ENCODE data around the gene ANTKMT.

Gene ANTKMT

DNA sequence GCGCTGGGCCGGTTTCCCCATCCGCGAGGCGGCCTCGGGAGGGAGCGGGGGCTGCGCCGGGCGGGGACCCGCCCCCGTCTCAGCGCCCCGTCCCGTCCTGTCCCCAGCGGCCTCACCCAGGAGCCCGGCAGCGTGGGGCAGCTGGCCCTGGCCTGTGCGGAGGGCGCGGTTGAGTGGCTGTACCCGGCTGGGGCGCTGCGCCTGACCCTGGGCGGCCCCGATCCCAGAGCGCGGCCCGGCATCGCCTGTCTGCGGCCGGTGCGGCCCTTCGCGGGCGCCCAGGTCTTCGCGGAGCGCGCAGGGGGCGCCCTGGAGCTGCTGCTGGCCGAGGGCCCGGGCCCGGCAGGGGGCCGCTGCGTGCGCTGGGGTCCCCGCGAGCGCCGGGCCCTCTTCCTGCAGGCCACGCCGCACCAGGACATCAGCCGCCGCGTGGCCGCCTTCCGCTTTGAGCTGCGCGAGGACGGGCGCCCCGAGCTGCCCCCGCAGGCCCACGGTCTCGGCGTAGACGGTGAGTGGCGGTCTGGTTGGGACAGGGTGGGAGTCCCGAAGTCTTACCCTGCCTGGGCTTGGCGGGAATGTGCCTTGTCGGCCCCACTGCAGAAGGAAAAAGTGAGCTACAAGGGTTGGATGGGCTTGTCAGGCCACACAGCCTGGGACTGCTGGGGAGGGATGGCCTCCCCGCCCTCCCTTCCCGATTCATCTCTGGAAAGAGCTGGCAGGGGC is 5.3 kb upstream of the ANTKMT start:
- DNase-seq (ENCODE audit: low read depth), result no peak

DNA sequence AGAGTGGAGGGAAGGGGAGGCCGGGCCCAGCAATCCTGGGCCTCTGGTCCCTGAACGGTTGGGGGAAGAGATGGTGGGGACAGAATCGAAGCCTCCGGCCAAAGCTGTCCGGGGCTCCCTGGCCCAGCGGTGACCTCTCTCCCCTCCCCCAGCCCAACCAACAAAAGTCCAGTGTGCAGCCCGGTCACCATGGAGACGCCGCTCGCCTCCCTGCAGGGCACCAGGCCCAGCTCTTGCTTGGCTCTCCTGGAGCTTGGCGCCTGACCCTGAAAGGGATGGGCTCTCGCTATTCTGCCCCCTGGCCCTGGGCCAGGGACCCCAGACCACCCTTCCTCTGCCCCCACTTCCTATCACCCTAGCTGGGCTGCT is 4.8 kb upstream of the ANTKMT start:
- DNase-seq (ENCODE audit: low read depth), result no peak

- DNase-seq (ENCODE audit: low read depth), result no peak
Measured at GRCh38 chr16:716768-717325, 4.1 kb upstream of the ANTKMT start.

DNA sequence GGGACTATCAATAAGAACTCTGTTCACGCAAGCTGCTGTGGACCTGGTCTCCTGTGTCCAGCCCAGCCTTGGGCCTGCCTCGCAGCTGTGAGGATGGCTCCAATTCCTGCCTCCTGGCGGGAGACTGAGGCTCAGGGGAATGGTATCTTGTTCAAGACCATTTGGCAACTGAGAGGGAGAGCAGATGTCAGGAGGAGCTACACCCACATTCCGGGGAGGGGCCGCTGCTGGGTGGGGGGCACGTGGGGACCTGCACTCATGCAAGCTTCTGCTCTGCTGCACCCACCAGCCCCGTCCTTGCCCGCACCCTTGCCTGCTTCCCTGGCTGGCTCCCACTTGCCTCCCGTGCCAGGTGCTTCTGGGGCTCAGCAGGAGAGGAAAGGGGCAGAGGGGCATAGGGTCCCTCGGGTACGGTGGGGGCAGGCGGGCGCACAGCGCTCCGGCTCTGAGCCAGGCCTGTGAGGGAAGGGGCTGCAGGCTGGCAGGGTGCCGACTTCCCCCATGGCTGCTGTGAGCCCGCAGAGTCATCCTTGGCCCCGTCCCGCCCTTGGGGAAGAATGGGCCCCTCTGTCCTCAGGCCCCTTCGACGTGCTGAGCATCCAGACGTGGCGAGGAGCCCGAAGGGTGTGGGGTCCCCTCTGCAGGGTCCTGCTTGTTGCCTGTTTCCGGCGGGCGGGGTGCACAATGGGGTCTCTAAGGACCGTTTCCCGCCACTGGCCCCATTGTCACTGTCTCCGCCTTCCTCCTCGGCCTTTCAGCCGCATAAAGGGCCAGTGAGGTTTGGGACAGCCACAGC is 3.3 kb upstream of the ANTKMT start:
- DNase-seq (ENCODE audit: low read depth), result no peak

GRCh38 chr16:718389-718788 is 2.6 kb upstream of the ANTKMT start:
- DNase-seq (ENCODE audit: low read depth), result no peak

GRCh38 chr16:718922-719321 is 2.0 kb upstream of the ANTKMT start:
- no peak for DNase-seq (ENCODE audit: low read depth)

GRCh38 chr16:719815-720446 is 1.0 kb upstream of the ANTKMT start:
- DNase-seq (ENCODE audit: low read depth), result no peak

DNA sequence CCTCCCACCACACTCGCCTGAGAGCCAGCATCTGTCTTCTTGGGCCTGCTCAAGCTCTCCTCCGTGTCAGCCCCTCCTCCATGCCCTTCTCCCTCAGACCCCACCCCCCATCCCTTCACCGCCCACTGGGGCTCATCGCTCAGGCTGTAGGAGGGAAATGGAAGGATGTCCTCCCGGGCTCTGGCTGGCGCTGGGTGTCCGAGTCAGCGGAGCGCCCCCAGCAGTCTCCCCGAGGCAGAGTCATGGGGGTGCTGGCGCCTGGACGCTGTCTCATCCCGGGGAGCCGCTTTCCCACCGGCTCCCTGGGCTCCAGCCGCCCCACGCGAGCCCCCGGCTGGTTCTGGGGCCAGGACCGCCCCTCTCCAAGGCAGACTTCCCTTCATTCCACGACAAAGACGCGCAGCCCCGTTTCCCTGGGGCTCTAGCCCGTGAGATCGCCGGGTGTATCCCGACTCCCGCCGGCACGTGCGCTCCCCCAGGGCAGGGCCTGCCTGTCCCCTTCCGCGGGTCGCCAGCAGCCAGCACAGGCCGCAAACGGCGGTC is 428 bp upstream of the ANTKMT start:
- DNase-seq (ENCODE audit: low read depth), result no peak

- no peak for DNase-seq (ENCODE audit: low read depth)
Measured at GRCh38 chr16:721765-722540, 1.0 kb downstream of the ANTKMT start.

GRCh38 chr16:722835-723633 is 2.1 kb downstream of the ANTKMT start:
- DNase-seq (ENCODE audit: low read depth), result no peak

DNA sequence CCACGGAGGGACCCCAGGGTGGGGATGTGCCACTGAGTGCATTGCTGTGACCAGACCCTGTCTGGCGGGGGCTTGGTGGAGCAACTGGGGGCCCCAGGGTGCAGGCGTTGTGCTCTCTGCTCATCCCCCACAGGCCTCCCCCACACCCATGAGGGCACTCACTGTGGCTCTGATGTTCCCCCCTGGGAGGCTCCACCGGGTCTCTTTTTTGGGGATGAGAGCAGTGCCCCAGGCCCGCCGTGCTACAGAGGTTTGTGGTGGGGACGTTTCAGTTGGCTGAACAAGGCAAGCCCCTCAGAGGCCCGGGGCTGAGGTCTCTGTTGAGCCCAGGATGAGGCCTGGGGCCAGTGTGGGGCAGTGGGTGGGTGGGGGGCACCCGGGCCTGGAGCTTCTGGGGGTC is 2.7 kb downstream of the ANTKMT start:
- no peak for DNase-seq (ENCODE audit: low read depth)

DNA sequence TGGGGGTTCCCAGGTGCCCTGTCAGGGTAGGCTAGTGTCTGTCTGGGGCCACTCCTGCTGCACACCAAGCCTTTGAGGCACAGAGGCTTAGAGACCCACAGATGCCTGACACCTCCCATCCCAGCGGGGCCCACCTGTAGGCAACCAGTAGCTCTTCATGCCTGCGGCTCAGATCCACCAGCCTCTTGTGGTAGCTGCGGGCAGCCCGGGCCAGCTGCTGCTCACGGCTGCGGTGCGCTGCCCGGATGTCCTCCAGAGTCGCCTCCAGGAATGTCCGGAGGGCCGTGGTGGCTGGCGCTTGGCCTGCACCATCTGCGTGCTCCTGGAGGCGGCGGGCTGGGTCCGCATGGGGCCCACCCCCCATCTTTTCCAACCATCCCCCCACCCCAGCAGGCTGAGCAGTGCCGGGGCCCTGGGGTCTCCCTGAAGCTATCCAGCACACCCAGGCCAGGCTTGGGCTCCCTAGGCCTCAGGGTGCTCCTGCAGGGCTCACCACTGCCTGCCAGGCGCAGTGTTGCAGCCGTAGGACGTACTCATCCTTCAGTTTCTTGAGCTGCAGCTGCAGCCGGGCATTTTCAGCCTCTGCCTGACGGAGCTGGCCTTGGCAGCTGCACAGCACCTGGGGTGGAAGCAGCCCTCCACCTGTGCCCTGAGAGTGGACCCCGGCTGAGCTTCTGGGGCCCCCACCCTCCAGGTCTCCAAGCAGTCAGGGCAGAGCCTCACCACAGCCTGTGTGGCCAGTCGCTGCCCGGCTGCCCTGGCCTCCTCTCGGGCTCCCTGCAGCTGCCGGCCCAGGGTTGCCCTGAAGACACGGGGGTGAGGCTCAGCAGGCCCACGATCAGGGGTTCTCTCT is 3.5 kb downstream of the ANTKMT start:
- no peak for DNase-seq (ENCODE audit: low read depth)

DNA sequence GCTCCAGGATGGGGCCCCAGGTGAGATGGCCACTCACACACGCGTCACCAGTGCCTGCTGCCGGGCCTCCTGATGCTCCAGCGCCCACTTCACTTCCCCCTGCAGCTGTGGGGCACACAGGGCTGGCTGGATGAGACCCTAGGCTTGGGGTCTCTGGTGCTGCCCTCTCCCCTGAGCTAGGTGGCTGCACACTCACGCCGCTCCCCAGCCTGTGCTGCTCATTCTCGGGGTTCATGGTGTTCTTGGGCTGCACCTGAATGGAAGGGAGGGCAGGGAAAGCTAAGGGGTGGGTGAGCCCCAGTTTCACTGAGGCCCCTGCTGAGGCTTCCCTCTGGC is 4.1 kb downstream of the ANTKMT start:
- DNase-seq (ENCODE audit: low read depth), result no peak

DNA sequence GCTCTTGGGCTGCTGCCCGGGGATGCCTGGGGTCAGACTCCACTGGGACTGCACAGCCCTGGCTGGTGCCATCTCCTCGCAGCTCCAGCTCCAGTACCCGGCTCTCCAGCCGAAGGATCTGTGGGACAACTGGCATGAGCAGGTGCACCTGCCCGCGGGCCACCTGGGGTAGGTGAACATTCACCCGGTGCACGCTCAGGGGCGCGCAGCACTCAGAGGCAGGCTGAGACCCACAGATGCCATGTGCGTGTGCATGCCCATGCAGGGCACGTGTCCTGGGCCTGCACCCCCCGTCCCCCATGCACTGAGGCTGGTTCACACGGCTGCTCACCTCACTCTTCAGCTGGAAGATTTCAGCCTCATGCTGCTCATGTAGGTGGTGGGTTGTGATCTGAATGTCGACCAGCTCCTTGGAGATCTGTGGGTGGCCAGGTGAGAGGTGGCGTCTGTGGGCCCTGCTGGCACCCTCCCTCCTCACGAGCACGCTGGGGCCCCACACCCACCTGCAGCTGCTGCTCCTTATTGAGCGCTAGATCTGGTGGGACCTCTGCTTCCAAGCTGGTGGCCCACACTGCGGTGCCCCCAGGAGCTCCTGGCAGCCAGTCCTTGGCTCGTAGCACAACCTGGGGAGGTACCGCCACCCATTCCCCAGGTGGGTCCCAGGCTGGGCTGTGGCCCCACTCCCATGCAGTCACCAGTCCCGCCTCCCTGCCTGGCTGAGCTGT is 4.7 kb downstream of the ANTKMT start:
- no peak for DNase-seq (ENCODE audit: low read depth)

- DNase-seq (ENCODE audit: low read depth), result no peak
Measured at GRCh38 chr16:726188-726437, 5.2 kb downstream of the ANTKMT start.

- DNase-seq (ENCODE audit: low read depth), result peak; percentile 43
Measured at GRCh38 chr16:726438-727290, 5.7 kb downstream of the ANTKMT start, which contains the start of the genes CCDC78 and HAGHL. TSS of gene CCDC78 (minus strand) at chr16:726443. CDS start at chr16:726367, 76 bp downstream. TSS of gene HAGHL (plus strand) at chr16:727106. CDS start at chr16:727510, 404 bp downstream.

DNA sequence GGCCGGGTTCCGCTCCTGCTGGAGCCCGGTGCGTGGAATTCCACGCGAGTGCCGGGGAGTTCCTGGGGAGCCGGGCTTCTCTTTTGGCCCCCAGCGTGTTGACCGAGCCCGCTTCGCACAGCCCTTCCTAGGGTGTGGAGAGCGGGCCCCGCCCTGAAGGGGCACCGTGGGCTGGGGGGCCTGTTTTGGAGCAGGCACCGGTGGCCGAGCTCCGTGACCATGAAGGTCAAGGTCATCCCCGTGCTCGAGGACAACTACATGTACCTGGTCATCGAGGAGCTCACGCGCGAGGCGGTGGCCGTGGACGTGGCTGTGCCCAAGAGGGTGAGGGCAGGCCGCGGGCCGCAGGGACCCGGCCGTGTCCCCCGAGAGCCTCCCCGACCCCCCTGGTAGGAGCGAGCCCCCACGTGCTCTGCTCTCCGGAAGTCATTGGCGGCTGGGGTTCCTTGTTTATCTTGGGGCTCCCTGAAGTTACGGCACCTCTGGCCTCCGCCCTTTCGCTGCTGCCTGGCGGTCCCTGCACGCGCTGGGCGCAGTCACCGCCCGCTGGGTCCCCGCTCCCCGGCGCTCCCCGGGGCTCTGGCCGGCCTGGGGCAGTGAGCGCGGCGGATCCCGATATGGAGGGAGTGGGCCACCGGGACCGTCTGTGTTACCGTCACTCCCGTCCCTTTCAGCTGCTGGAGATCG is 6.5 kb downstream of the ANTKMT start:
- DNase-seq (ENCODE audit: low read depth), result no peak

Measured in stimulated activated CD8-positive, alpha-beta memory T cell treated with anti-CD3 and anti-CD28 coated beads, Interleukin-12 subunit alpha, Interleukin-12 subunit beta, amount 100 ng/mL, for 1 hour (primary cell).